Embryonic facial prominence (tissue), 1 donor: Measurements from ENCODE around the gene RTN4.

Experiments
- DNase-seq: peaks from one replicate; pipeline ENCODE4 v3.0.0-alpha.2; 2016; ENCODE audit errors: extremely low spot score

Gene RTN4

DNA sequence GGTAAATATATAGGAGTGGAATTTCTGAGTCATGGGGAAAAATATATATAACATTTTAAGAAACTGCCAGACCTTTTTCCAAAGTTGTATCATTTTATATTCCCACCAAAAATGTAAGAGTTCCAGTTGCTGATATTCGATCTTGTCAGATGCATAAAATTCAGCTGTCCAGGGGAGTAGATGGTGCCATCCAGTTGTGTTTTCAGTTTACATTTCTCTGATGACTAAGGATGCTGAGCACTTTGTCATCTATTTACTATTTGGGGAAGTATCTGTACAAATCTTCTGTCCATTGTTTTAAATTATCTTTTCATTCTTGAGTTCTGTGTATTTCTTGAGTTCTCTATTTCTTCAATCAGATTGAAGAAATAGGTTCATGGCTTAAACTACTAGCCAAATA is 126.1 kb downstream of the RTN4 start:
- no peak for DNase-seq
